ENCODE data around the gene SBK1.
A peak's percentile ranks its signal among the peaks of the same experiment; 100 is the strongest.

The SBK1 gene

DNA sequence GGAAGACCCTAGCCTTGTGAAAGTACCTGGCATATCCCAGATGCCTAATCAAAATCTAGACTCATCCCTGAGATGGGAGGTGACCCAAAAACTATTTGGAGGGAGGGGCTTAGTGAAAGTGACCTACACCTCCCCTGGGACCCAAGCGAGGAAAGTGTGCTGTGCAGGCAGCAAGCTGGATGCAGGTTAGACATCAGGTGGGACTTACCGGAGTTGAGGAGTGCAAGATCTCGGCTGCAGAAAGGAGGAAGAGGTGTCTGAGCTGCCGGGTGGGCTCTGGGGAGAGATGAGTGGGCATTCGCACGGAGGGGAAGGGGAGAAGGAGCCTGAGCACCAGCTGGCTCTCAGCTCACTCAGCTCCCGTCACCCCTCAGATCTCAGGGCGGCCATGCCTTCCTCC is 10.3 kb upstream of the SBK1 start:
- no peak for DNase-seq (ENCODE audit: low spot score)
- FAIRE-seq = no peak

- FAIRE-seq = no peak
- no peak for DNase-seq (ENCODE audit: low spot score)
Observed at GRCh38 chr16:28283173-28283572, 9.2 kb upstream of the SBK1 start.

DNA sequence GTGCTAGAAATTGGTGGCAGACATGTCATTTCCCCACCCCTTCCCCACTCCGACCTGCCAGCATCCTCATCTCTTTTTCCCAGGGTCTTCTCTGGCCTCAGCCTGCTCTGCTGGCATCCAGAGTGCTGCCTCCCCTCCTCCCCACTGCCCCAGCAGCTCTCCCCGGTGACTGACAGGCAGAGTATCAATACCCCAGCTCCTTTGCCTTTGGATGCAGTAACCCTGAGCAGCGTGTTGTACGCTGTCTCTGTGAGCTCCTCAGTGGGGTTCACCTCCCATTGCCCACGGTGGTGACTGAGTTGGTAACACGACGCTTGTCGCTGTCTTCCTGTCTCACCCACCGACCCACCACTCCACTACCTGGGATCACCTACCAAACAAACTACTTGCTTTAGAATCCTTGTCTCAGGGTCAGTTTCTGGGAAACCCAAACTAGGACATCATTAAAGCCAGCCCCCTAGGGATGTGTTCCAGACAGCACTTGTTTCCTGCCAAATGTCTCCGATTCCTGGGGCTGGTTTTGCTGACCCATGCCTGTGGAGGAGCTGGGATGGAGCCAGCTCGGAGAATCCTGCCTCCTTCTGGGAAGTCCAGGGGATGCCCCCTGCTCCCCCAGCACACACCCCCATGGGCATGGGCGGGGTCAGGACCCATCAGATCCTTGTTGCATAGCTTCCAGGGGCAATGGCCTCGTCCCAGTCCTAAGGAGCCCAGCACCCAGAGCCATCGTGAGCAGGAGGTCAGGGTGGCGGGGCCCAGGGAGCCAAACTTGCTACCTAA is 8.3 kb upstream of the SBK1 start:
- FAIRE-seq = no peak

DNA sequence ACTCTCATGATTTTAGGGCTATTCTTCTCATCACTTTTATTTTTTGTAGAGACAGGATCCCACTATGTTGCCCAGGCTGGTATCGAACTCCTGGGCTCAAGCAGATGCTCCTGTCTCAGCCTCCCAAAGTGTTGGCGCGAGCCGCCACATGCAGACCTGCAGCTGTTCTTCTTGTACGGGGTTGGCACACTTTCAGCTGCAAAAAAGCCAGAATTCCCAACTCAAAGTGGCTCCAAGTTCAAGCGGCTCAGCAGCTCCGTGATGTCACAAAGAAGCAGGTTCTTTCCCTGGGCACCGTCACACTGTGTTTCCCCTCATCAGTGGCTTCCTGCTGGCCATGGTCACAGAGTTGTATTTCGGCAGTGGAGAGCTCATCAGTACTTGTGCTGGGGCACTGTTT is 6.7 kb upstream of the SBK1 start:
- FAIRE-seq = no peak
- DNase-seq (ENCODE audit: low spot score) = no peak

More for the DNA sequence above, 8.3 kb upstream of the SBK1 start:
- DNase-seq (ENCODE audit: low spot score) = no peak

GRCh38 chr16:28288114-28288513 is 4.2 kb upstream of the SBK1 start:
- DNase-seq (ENCODE audit: low spot score) (no peak), FAIRE-seq (no peak)

GRCh38 chr16:28289048-28289447 is 3.3 kb upstream of the SBK1 start:
- DNase-seq (ENCODE audit: low spot score) = no peak
- FAIRE-seq = no peak

DNA sequence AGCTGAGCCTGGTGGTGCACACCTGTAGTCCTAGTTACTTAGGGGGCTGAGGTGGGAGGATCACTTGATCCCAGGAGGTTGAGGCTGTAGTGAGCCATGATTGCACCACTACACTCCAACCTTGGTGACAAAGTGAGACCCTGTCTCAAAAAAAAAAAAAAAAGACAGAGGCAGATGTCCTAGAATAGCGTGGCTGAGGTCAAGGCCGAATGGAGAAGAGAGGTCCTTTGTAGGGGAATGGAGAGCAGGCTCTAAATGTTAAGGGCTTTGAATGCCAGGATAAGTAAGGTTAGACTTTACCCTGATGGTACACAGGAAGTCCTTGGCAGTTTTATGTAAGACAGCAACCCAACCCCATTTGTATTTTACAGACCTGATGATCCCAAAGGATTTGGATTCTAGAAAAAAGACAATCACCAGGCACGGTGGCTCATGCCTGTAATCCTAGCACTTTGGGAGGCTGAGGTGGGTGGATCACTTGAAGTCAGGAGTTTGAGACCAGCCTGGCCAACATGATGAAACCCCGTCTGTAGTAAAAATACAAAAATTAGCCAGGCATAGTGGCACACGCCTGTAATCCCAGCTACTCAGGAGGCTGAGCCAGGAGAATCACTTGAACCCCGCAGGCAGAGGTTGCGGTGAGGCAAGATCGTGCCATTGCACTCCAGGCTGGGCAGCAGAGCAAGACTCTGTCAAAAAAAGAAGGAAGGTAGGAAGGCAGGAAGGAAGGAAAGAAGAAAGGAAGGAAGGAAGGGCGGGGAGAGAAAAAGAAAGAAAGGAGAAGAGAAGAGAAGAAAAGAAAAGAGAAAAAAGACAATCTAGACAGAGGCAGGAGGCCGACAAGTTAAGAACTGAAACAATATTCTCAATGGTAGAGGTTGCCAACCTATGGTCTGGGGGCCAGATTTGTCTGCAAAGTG is 2.1 kb upstream of the SBK1 start:
- FAIRE-seq (no peak), DNase-seq (ENCODE audit: low spot score) (no peak)

DNA sequence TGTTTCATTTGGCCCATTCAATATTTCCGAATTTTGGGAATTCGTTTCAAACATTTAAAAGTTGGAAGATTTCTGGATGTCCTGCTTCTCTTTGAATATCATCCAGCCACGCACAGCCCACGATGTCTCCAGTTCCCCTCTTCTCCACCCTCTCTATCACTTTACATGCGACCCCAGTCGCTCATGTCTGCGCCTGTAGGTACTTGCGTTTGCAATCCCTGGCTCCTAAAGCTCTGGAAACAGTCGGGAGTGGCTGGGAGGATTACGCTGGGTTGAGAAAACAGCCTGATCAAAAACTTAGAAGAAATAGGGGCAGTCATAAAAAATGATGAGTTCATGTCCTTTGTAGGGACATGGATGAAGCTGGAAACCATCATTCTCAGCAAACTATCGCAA is 1.5 kb upstream of the SBK1 start:
- no peak for FAIRE-seq
- DNase-seq (ENCODE audit: low spot score) = no peak

DNA sequence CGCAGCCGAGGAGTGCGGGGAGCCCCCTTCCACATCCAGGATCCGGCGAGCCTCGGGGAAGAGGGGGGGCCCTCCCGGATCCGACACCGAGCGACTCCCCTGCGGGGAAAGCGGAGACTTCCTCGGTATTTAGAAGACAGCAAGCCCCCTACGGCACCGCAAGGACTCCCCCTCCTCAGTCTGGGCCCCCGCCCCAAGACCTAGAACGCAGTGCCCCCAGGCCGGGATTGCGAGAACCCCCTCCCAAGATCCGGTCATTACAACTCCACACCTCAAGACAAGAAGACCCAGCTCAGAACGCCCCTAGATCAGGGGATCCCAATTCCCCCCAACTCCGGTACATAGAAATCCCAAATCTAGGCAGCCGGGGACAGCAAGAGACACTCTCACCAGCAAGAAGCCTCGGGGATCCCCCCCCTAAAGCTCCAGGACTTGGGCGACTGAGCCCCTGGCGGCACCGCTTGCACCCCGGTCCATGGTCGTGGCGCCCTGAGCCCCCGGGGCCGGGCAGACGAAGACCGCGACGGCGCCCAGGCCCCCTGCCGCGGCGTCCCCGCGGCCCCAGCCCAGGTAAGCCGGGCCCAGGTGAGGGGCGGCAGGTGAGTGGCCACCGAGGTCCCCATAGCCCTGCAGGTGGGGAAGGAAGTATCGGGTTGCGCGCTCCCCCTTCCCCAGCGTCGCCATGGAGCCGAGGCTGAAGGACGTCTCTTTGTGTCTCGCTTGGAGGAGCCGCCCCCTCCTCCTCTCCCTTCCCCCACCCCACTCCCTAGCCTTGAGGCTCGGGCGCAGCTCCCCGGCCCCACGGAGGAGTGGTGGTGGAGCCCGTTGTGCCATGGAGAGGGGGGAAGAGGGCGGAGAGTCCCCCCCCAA is 641 bp downstream of the SBK1 start:
- DNase-seq (ENCODE audit: low spot score) = no peak

GRCh38 chr16:28293601-28293960 is 1.3 kb downstream of the SBK1 start:
- DNase-seq (ENCODE audit: low spot score) (no peak), FAIRE-seq (no peak)

More for the DNA sequence above, 641 bp downstream of the SBK1 start:
- no peak for FAIRE-seq

DNA sequence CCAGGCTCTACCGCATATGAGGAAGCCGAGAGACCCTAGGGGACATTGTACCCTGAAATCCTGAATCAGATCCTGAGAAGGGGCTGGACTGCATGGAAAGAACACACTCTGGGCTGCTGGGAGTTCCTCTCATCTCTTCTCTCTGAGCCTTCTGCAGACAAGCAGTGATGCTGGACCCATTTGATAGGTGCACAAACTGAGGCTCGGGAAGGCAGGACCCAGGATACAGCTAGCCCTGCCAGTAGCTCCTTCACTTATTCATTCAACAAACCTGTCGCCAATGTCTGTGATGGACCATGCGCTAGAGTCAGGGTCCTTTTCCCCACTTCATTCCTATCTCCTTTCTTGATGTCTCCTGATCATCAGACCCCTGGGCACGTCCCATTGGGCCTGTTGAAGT is 1.9 kb downstream of the SBK1 start:
- DNase-seq (ENCODE audit: low spot score) (no peak), FAIRE-seq (no peak)

DNA sequence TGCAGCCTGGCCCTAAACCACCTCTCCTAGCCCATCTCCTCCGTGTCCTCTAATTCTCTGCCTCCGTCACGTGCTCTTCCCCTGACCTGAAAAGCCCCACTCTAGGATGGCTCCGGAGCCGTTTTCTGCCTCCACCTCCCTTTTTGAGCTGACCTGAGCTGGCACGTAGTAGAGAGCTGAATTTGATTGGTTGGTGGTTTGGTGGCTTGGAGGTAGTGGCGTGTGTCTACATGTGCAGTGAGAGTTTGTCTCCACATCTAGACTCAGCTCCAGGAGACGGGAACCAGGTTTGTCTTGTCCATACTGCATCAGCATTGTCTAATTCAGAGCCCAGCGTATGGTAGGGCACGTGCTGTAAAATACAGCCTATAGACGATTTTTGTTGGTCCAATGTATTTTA is 3.0 kb downstream of the SBK1 start:
- DNase-seq (ENCODE audit: low spot score) (no peak), FAIRE-seq (no peak)

GRCh38 chr16:28297308-28297707 is 5.0 kb downstream of the SBK1 start:
- no peak for FAIRE-seq

DNA sequence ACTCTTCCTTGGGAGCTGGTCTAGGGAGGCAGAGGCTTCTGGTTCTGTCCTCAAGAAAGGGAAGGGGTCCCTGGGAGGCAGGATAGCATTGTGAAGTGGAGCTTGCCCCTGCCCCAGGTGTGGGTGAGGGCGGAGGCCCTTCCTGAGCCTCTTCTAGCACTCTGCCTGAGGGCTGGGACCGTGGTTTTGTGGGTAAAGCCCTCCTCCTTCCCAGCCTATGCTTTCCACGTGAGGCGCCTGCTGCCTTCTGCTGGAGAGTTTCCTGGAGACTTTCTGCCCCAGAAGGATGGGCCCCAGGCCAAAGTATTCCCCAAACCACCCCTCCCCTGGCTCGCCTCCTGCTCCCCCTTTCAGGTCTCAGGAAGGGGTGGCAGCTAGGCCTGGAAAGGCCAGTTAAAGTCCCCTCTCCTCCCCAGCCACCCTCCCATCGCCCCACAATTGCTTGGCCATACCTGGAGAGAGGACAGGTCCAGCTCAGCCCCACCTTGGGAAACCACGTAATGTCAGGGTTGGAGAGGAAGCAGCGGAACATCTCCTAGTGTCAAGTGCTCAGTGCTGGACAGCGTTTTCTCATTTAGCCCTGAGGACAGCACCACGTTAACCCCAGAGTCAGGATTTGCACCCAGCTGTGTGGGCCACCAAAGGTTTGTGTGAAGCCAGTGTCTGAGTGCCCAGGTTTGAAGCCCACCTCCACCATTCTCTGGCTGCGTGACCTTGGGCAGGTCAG is 5.6 kb downstream of the SBK1 start:
- no peak for FAIRE-seq
- no peak for DNase-seq (ENCODE audit: low spot score)

More at GRCh38 chr16:28297308-28297707, 5.0 kb downstream of the SBK1 start:
- DNase-seq (ENCODE audit: low spot score) = no peak

GRCh38 chr16:28298511-28298878 is 6.2 kb downstream of the SBK1 start:
- DNase-seq (ENCODE audit: low spot score) (no peak), FAIRE-seq (no peak)

DNA sequence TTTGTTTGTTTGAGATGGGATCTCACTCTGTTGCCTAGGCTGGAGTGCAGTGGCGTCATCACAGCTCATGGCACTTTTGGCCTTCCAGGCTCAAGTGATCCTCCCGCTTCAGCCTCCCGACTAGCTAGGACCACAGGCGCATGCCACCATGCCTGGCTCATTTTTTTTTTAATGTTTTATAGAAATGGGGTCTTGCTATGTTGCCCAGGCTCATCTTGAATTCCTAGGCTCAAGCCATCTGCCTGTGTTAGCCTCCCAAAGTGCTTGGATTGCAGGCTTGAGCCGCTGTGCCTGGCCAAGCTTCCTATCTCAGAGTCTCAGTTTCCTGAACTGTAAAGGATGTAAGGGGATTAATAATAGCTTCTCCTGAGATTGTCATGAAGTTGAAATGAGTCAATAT is 8.0 kb downstream of the SBK1 start:
- DNase-seq (ENCODE audit: low spot score) (no peak), FAIRE-seq (no peak)

- DNase-seq (ENCODE audit: low spot score) = no peak
- FAIRE-seq = no peak
Observed at GRCh38 chr16:28301154-28301553, 8.8 kb downstream of the SBK1 start.

DNA sequence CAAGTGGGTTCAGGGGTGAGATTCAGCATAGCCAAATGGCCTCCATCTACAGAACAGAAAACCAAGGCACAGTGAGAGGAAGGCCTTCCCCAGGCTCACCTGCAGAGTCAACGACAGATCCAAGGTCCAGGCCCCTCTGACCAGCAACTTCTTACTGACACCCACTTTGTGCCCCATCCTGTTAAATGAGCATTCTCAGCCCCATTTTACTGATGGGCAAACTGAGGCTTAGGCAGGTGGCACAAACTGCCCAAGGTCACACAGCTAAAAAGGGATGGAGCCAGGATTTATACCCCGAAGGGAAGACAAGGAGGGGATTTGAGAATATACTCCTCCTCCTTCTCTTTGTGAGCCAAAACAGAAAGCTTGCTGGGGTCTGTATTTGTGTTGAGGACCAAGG is 9.3 kb downstream of the SBK1 start:
- DNase-seq (ENCODE audit: low spot score) = no peak
- no peak for FAIRE-seq

- FAIRE-seq (no peak), DNase-seq (ENCODE audit: low spot score) (no peak)
Observed at GRCh38 chr16:28303132-28303531, 10.8 kb downstream of the SBK1 start.

GRCh38 chr16:28304214-28304613 is 11.9 kb downstream of the SBK1 start:
- DNase-seq (ENCODE audit: low spot score) = peak; percentile 41
- no peak for FAIRE-seq

GRCh38 chr16:28307936-28308335 is 15.6 kb downstream of the SBK1 start:
- no peak for FAIRE-seq
- DNase-seq (ENCODE audit: low spot score) = no peak

Measured in urothelium cell line (cell line).